22Rv1 (cell line): ENCODE measurements around the gene PFKFB2.

Experiments used
- ZFX ChIP-seq: fragments of 450-650 bp; IDR thresholded peaks from 2 replicates; pipeline ENCODE4 v1.6.1; 2017; ENCODE audit warnings: antibody characterized with exemption, borderline replicate concordance
- TF ChIP-seq, protein P1 (sequence below): fragments of 450-650 bp; IDR thresholded peaks from 2 replicates; pipeline ENCODE4 v1.5.1; 2017; ENCODE audit warnings: mild to moderate bottlenecking

DNA sequence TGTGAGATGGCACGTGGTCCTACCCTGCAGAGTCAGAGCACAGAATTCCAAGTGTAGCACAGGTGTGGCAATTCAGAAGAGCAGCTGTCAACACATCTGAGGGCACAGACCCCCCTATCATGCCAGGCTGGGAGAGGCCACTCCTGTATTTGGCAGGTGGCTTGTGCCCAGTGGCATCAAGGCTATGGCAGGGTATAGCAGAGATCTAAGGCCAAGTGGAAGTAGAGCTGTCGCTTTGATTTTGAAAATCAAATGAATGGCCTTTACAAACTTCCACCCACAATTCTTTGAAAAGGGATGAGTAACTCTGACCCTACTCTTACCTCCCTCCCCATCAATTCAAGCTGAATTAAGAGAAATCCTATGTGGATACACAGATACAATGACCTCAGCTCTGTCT lies 33.9 kb upstream of the PFKFB2 start:
- TF ChIP-seq, protein P1, sequence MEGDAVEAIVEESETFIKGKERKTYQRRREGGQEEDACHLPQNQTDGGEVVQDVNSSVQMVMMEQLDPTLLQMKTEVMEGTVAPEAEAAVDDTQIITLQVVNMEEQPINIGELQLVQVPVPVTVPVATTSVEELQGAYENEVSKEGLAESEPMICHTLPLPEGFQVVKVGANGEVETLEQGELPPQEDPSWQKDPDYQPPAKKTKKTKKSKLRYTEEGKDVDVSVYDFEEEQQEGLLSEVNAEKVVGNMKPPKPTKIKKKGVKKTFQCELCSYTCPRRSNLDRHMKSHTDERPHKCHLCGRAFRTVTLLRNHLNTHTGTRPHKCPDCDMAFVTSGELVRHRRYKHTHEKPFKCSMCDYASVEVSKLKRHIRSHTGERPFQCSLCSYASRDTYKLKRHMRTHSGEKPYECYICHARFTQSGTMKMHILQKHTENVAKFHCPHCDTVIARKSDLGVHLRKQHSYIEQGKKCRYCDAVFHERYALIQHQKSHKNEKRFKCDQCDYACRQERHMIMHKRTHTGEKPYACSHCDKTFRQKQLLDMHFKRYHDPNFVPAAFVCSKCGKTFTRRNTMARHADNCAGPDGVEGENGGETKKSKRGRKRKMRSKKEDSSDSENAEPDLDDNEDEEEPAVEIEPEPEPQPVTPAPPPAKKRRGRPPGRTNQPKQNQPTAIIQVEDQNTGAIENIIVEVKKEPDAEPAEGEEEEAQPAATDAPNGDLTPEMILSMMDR = no peak
- TF ChIP-seq ZFX = no peak
